ENCODE measurements around the gene TRIM28.
"Not testable (repeated sequence)": the region's sequence is repeated elsewhere in the genome, so short reads cannot be mapped to it uniquely, and the experiment has no call there.

TRIM28 gene

DNA sequence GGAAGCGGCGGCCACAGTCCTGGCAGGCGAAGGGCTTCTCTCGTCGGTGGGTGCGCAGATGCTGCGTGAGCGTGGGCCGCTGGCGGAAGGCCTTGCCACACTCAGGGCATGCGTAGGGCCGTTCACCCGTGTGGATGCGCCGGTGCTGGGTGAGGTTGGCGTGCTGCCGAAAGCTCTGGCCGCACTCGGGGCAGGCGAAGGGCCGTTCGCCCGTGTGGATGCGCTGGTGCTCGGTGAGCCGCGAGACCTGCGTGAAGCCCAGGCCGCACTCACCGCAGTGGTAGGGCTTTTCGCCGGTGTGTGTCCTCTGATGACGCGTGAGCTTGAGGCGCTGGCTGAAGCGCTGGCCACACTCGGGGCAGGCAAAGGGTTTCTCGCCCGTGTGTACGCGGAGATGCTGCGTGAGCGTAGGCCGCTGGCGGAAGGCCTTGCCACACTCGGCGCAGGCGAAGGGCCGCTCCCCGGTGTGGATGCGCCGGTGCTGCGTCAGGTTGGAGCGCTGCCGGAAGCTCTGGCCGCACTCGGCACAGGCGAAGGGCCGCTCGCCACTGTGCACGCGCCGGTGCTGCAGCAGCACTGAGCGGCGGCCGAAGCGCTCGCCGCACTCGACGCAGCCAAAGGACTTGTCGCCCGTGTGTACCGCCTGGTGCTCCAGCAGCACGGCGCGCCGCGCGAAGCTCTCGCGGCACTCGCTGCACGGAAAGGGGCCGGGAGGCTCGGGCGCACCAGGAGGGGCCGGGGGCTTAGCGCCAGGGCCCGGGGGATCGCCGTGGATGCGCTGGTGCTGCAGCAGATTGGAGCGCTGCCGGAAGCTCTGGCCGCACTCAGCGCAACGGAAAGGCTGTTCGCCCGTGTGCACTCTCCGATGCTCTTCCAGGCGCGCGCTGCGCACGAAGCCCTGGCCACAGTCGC is 18.5 kb downstream of the TRIM28 start:
- DNase-seq: no peak

DNA sequence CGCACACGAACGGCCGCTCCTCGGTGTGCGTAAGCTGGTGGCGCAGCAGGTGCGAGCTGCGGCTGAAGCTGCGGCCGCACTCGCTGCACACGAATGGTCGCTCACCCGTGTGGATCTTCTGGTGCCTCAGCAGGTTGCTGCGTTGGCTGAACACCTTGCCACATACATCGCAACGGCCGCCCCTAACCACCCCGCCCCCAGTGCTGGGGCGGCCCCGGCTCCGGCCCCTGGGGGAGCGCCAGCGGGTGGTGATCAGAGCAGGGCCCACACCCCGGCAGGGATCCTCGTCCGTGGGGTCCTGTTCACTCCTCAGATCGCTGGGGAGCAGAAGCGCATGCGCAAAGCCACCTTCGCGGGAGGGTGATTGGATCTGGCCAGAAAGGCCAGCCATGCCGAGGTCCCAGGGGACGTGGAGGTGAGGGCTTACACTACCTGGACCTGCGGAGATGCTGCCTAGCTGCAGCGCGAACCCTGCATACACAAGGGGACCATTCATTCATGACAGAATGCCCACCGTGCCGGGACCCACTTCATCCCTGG is 19.2 kb downstream of the TRIM28 start:
- no peak for DNase-seq

DNA sequence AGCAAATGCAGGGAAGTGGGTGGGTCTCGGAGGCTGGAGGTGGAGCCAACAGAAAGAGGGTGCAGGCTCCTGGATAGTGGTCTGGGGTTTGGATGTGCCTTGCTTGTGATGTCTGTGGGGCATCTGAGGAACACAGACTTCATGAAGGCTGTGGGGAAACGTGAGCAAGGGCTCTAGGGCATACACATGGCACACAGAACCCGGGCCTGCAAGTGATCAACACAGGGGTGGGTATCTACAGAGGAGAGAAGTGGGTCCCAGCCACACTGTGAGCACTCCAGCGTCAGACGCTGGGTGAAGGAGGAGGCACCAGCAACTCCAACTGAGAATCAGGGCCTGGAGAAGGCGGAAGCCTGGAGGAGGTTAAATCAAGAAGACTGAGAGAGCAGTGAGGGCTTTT is 20.0 kb downstream of the TRIM28 start:
- DNase-seq: no peak

DNA sequence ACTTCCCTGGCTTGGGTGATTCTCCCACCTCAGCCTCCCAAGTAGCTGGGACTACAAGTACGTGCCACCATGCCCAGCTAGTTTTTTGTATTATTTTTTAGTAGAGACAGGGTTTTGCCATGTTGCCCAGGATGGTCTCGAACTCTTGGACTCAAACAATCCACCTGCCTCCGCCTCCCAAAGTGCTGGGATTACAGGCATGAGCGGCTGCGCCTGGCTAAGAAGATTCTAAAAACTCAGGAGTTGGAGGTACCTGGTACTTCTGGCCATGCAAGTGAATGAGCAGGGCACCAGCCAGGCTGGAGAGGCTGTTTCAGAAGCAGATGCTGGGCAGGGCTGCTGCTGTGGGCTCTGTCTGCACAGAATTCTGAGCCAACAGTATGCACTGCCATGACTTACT is 23.1 kb downstream of the TRIM28 start:
- no peak for DNase-seq

DNA sequence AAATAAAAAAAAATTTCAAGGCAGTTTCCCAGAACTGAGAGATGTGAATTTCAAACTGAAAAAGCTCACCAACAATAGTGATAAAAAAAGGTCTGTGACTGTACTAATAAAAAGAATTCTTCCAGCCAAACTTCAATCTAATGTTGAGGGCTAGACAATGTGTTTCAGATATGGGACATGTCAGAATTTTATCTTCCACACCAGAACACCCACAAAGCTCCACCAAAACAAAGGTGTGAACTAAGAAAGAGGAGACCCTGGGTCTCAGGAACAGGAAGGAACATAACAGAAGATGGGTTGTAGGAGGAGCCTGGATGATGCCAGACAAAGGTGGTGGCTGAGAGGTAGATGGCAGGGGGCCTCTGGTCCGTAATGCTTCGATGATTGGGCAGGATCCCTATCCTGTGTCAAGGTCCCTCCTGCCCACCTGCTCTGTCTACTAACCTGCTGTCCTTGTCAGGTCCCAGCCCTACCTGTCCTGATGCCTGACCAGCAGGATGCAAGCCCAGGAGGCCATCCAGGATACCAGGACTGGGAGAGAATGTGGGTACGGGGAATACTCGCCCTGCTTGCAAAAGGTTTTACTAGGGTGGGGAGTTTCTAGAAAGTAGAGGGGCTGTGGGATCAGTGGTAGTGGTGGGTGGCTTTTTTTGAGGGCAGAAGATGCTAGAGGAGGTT is 24.7 kb downstream of the TRIM28 start:
- no peak for DNase-seq

DNA sequence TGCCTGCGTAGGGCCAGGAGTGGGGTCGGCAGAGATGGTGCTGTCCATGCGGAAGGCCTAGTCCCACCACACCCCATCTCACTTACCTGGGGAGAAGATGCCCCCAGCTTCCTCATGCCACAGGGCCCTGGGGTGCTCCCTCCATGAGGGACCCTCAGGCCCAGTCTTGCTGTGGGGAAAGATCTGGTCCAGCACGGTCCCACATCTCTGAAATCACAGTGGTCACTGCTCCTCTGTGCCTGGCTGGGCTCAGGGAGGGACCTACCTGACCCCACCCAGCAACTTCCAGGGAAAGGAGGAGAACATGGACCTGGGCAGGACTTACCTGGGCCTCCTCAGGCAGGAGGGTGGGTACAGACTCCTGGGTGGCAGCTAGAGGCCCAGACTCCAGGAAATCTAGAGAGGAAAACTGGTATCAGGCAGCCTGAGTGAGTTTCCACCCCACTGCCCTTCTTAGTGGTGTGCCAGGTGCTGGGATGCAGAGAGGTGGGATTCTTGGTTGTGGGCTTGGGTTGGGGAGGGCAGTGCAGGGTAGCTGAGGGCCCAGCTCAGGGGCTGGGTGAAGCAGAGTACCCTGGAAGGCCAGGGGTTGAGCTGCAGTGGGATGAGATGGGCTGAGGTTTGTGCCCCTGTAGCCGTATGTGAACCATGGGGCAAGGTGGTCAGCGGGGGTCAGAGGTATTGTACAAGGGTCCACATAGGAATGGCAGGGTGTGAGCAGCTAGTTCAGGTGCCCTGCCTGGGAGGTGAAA is 25.5 kb downstream of the TRIM28 start:
- no peak for DNase-seq

DNA sequence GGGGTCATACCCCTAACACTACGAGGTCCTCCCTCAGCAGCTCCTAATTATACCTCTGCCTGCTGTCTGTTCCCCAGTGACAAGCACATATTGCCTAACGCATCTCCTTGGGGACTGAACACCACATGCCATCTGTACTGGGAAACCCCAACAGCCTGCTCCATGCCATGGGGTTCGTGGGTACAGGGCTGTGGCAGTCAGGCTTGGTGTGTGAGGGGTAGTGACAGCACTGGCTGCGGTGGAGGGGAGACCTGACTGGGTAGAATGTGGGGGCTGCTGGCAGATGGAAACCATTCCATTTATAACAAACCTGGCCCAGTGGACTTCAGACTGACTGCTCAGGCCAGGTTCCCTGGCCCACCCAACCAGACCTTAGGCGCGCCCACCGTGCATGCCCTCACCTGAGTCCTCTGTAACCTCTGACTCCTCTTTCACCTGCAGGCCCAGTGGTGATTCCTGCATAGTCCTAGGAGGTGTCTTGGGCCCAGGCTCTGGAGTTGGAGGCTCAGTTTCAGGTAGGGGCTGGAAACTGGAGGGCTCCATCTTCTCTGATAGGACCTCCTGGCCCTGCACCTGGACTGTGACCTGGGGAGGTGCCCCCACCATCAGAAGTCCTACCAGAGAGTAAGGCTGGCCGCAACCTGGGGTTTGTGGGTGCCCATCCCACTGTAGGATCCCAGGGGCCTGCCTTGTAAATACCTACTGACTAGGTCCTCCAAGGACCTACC is 26.2 kb downstream of the TRIM28 start:
- DNase-seq: no peak

DNA sequence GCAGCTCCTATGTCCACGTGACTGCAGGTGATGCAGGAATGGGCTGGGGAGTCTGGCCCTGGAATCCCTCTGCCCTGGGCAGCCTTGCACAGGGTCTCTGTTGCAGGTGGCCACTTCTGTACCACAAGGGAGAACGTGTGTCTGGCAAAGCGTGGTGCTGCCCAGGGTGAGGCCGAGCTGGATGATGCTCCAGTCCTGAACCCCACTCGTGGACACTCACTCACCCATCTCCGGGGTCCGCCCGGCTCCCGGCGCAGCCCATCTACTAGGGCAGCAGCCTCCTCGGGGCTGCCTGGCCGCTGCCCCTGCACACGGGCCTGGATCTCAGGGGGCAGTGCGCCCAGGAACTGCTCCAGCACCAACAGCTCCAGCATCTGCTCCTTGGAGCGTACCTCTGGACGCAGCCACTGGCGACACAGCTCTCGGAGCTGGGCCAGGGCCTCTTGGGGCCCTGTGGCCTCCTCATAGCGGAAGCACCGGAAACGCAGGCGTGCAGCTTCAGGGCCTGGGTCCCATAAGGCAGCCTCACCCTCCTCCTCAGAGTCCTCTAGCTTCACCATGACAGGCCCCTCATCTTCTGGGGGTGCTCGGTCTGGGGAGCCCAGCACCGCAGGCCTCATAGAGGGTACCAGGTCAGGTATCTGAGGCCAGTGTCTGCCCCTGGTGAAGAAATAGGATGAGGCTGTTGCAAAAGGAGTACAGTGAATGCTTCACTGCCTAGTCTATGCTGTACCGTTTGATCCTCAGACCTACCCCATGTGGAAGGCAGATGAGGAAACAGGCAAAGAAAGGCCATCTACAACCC is 27.1 kb downstream of the TRIM28 start:
- no peak for DNase-seq

DNA sequence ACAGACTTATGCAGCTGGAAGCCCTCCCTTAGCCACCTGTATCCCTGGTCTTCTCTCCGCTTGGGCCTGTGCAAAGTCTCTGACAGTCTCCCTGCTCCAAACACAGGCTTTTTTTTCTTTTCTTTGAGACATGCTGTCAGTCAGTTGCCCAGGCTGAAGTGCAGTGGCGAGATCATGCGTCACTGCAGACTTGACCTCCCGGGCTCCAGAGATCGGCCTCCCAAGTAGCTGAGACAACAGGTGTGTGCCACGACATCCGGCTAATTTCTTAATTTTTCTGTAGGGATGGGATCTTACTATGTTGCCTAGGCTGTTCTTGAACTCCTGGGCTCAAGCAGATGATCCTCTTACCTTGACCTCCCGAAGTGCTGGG is 27.7 kb downstream of the TRIM28 start:
- no peak for DNase-seq

DNA sequence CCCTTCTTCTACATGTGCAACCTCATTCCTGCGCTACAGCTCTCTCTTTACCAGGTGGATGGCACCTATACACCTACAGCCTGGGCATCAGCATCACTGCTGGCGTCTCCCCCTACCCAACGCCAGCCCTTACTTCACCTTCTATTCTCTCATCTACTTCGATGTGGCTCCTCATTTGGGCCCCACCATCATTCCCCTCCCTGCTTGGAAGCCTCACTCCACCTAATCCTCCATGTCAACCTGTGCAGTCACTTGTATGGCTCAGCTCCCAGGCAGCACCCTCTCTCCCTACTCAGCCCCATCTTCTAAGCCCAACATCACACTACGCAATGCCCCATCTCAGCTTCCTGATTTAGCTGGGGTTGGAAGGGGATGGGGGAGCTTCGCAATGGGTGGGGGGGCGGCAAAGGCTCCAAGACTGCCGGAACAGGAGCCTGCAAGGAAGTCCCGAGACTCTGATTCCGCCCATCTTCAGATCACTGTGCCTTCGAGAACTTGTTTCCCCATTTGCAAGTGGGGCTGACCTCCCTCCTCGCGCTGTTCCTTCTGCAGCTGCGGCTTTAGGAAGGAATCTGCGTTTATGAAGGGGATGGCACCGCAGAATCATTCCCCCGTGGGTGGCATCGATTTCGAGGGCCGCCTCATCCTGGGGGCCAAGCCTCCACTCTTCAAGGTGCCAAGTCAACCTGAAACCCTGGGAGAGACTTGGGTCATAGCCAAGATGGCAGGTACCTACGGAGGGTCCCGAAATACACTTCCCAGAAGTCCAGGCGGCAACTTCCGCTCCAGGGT is 28.4 kb downstream of the TRIM28 start:
- no peak for DNase-seq

DNA sequence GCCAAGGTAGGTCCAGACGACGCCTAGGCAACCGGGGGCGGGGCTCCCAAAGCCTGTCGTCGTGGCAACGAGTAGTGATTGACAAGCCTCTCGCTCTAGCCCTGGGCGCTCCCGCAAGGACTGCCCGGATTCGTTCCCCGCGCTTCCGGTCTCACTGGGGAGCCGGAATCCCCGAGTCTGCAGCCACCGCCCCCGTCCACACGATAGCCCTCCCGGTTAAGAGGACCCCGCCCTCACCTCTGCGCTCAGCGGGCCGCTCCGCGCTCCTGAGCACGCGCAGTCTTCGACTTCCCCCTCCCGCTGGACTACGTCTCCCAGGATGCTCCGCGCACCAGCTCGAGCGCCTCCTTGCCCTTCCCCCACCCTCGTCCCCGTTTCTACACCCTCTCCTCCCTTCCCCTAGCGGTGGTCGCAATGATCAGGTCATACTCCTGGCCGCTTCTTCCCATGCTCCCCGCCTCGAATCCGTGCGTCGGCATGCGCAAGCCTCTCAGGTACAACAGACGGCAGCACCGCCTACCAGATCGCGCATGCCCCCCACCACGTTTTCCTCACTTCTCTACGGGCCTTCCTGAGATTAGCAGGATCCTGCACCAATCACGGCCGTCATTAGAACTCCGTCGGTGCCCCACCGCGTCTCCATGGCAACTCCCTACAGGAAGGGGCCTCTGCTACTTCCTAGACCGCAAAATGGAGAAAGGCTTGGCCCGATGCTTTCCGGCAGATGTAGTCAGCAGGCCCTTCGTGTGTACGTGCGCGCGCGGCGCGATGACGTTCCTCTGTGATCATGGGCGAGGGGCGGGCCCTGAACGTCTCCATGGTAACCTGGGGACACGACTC is 29.2 kb downstream of the TRIM28 start, which contains the start of gene MZF1:
MZF1 (minus strand) TSS at position 518 of the 840 bp plus-strand sequence. CDS start 1,946 bp downstream, outside the sequence.
- DNase-seq: no peak

DNA sequence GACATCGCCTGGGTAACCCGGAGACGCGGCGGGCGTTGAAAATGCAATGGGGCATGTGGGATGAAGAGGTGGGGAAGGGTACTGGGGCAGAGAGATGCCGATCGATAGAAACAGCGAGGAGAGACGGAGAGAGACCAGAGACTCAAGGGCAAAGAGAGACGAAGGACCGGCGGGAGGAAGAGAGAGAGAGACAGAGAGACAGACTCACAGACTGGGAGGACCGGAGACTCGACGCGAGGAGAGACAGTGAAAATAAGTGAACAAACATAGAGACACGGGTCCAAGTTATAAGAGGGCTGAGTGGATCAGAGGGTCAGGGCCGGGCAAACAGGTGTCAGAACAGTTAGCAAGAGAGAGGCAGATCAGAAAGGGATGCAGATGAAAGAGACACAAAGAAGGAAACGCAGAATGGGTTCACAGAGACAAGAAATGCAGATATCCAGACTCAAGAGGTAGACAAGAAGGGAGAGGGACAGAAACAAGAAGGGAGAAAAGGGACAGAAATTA is 29.8 kb downstream of the TRIM28 start:
- no peak for DNase-seq

DNA sequence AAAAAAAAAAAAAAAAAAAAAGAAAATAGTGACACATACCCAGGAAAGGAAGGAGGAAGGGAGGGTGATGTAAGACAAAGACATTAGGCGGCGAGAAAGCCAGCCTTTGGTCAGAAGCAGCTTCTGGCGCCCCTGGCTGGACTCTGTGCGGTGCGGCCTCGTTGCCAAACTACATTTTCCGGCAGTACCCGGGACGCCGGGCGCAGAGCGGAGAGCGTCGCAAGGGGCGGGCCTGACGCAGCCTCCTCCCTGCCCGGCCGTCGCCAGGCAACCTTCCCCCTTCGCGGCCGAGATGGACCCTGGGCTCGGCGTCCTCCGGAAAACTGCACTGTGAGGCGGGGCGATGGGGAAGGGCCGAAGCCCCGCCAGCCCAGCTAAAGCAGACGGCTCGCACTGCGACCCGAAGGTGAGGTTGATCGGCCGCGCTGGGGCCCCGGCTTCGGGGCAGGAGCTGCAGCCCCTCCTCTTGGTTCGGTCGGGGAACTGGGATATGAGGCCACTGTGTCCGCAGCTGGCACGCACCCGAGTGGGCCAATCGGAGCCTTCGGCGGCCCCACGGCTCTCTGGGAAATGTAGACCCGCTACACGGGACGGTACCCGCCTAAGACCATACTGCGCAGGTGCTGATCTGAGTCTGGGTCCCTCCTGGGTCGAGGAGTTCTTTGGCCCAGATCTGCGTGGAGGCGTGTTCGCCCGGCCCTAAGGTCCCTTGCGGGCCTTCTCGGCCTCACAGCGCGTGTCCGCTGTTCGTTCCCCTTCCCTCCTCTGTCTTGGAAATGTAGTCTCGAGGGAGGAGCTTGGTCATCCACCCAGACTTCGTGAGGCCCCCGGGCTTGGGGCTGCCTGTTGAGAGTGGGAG is 31.5 kb downstream of the TRIM28 start:
- DNase-seq: no peak

DNA sequence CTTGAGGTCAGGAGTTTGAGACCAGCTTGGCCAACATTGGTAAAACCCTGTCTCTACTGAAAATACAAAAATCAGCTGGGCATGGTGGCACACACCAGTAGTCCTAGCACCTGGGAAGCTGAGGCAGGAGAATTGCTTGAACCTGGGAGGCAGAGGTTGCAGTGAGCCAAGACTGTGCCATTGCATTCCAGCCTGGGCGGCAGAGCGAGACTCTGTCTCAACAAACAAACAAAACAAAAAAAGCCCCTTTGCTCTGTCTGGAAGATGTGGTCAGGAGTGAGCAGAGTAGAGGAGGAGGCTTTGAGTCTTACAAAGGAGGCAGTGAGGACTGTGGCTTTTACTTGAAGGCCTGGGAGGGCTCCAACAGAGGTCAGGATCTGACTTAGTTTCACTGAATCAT is 33.7 kb downstream of the TRIM28 start:
- not testable (repeated sequence) for DNase-seq

DNA sequence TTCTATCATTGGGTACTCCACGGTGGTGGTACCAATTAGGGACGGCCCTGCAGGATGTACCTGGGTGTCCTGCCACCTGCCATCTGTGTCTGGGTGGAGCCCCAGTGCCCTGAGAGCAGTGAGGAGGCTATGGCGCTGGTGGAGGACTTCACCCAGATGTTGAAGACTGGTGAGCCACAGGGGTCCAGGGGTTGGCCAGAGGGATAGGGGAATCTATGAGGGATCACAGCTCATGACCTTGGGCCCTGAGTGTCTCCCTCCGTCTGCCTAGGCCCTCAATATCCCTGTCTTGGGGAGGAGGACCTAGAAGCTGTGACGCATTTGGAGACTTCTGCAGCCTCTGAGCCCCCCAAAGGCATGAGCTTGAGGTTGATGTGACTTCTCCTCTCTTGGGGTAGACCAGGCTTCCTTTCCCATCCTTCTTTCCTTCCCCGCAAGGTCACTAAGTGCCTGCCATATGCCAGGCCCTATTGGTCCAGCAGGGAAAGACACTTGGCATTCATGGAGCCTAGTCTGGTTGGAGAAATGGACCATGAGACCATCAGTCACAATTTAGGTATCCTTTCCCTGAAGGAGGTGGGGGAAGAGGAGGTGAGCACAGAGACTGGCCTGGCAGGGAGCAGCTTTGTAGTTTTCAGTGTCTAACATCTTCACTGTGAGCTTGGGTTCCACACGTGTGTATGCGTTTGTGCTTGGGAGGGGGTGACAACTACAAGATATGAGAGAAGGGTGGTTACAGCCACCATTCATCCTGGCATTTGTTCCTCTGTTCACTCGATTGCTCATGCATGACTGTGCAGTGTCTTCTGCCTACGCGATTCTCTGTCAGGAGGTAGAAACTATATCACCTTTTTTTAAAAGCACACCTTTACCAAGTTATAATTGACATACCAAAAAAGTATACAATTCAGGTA is 34.4 kb downstream of the TRIM28 start:
- DNase-seq: no peak

DNA sequence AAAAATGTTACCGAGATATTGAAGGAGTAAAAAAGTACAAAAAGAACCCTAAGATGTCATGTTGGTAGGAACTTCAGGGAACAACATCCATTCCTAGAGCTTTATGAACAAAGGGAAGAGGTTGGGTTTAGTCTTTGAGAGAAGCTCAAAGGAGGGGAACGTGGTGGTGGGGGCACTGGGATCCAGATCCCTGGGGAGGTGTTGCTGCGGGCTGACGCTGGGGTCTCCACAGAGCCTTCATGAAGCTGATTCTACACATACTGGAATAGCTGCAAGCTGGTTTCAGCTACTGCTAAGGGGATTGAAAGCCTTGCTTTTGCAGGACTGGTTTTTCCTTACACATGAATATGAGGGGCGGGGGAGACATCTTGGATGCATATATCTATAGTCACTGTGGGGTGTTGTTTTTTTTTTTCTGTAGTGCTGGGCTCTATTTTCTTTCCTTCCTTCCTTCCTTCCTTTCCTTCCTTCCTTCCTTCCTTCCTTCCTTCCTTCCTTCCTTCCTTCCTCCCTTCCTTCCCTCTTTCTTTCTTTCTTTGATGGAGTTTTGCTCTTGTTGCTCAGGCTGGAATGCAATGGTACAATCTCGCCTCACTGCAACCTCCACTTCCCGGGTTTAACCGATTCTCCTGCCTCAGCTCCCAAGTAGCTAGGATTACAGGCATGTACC is 35.7 kb downstream of the TRIM28 start:
- no peak for DNase-seq
